MV-4-11 (cell line): ENCODE results near the gene RNF220.
A peak's percentile ranks its signal among the peaks of the same experiment; 100 is the strongest.

Experiments used
- DNase-seq: peaks from one replicate; lab custom pipeline; 2025; lab: John Stamatoyannopoulos, UW

The RNF220 gene

DNA sequence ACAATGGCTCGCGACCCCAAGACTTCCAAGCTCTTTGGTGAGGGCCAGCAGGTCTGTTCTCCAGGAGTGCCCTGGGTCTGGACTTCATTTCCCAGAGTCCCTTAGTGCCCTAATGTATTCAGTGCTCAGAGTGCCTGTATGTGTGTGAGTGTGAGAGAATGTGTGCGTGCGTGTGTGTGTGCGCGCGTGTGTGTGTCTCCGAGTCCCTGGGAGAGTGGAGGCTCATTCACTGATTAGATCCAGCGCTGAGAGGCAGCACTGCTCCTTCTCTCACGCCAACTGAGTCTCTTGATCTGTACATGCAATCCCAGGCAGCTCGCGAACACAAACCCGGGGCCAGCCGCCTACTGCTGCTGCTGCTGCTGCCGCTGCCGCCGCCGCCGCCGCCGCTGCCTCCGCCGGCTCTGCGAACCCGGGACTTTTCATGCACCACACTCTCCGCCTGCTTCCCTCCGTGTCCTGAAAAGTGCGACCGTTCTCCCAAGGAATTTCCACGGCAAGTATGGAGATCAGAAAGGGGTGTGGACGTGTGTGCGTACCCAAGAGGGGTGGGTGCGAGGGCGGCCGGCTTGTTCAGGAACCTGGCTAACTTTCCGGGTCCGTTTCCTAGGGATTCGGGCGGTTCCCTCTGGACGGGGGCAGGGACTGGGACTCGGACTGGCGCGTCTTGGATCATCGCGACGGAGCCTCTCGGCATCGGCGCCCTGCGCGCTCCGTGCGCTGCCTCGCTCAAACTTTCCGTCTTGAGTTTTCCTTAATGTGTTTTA lies at the start of gene RNF220:
RNF220 (plus strand) TSS at position 225 of the 767 bp plus-strand sequence.
- DNase-seq: peak; percentile 28

DNA sequence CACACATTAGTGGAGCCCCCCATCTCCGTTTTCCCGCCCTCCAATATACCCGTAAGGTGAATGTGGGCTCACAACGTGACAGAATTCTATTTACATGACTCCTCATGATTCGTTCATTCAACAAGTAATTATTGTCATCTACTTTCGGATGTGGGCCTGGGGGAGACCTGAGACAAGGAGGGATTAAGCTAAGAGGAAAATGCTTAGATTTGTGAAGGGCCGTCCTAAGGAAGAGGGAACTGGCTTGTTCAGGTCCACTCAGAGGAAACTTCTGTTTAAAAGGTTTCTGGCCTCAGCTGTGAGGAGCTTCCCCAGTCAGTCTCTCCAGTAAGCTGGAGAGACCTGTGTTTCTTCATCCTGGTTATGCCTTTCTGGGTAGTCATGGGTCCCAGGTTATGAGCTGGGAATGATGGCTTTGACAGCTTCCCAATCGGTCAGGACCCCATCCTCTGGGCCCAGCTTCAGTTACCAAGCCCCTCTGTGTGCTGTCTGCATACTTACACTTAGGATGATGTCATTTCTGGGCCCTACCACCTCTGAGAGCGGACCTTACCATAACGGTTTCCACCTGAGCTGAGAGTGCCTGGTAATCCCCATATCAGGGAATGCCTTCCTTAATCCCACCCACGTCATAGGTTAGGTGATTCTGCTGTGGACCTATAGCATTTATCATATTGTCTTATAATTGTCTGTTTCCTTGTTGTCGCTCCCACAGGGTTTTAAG lies 49.3 kb upstream of the RNF220 start:
- peak; percentile 15 for DNase-seq

DNA sequence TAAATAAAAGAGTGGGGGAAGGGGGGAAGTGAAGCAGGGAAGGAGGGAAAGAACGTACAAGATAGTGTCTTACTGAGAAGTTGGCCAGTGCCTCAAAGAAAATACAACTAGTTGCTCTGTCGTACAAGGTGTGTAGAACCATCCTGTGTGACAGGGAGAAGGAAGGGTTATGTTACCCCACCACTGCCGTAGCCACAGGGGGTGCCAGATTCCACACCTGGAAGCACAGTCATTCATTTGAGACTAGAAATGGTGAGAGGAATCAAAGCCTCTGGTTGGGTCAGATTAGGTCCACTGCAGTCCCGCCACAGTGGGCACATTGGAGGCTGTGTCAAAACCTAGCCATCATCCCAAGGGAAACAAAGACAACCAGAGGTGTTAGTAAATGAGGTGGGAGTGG lies 47.3 kb upstream of the RNF220 start:
- no peak for DNase-seq

DNA sequence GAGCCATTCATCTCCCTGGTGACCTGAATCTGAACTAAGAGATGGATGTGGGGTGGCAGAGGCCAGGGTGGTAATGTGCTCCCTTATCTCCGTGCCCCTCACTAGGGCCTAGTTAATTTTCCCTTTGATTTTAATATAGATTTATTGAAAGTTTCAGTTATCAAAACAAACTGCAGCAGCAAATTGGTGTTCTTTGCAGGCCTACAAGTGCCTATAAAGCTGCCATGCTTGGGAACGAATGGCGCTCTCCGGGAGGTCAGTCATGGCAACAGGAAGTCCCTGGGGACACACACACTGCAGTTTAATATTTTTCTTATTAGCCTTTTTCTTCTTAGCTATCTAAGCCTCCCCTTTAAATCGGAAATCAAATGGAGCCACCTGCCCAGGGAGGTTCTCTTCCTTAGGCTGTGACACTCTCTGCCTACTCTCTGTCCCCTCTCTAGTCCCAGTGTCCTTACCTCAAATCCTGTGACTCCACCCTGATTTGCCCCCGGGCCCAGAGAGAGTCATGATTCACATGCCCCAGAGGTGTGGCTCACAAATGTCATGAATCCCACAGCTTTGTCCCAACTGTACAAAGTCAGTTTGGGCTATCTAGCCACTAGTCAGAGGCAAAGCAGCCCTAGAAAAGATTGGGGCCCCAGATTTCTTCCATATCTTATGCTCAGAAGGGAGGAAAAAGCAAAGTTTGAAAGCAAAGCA lies 45.7 kb upstream of the RNF220 start:
- no peak for DNase-seq

DNA sequence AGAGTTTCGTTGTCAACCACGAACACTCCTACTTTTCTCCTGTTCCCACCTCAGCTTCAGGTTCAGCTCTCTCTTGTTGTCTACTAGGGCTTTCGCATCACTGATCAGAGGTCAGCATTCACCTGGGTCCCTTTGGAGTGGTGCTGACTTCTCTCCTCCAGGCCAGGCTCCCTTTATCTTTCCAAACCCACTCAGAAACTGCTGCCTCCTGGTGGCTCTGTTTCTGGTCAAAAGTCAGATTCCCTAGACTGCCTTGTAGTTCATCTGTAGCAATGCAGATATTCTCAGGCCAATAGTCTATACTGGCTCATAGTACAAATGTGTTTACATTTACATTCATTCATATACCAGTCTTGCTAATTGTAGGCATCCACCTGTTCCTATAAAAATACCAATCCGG lies 43.6 kb upstream of the RNF220 start:
- DNase-seq: no peak

DNA sequence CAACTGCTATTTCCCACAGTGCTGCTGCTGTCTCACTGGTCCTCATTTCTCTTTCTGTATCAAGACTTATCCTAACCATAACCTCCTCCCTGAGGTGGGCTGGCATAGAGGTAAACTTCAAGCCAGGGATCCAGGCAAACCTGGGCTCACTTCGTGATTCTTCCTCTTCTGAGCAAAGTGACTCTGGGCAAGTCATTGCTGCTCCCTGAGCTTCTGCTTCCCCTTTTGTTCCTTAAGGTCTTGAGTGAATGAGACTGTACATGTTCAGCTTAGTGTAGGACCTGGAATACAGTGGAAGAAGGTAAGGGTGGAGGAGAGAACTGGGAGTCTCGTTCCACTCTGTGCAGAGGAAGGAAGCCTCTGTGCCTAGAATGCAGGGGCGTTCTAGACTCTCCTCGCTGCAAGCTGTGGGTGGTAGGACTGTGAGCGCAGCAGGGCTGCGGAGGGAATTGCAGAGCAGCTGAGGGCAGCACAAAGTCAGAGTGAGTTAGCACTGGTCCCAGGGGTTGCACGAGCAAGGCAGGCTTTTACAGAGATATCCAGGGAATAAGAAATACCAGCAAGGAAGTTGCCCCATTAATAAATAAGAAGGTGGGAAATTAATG lies 38.6 kb upstream of the RNF220 start:
- DNase-seq: no peak

DNA sequence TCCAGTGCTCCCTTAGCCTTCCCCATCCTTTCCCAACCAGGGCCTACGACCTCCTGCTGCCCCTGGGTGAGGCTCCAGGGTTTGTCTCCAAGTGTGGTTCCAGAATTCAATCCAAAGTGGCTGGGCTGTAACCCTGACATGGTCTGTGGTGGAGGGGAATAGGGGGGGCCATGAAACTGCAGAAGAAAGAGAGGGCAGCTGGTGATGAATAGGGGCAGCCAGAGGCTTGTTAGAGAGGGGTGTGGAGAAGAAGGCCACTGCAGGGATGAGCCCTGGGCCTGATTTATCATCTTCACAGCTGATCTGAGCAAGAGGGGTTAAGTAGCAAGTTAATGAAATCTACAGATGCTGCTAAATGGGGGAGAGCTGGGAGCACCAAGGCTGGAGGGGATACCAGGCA lies 37.1 kb upstream of the RNF220 start:
- no peak for DNase-seq

DNA sequence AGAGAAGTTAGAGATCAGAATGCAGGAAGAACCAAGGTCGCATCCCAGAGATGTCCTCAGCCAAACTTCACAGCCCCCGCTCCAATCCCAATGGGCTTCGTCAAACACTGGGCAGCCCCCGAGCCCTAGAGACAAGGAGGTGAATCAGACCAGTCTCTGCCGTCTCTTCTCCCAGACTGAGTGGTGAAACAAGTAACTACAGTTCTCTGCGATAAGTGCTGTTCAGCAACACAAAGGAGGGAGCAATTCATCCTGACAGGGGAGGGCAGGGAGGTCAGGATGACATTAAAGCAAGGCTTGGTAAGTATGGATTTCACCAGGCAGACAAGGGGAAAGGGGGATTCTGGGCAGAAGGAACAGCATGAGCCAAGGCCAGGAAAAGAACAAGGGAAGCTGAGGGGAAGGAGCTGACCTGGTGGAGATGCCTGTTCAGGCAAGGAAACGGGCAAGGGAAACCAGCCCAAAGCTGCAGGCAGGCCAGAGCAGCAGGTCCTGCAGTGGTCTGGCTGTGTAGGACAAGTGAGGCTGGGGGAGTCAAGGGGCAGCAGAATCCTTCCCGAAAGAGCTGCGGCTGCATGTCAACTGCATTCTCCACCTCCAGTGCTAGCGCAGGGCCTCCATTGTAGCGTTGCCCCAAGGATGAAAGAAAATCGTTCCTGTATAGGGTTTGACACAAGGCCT lies 36.4 kb upstream of the RNF220 start:
- DNase-seq: no peak

DNA sequence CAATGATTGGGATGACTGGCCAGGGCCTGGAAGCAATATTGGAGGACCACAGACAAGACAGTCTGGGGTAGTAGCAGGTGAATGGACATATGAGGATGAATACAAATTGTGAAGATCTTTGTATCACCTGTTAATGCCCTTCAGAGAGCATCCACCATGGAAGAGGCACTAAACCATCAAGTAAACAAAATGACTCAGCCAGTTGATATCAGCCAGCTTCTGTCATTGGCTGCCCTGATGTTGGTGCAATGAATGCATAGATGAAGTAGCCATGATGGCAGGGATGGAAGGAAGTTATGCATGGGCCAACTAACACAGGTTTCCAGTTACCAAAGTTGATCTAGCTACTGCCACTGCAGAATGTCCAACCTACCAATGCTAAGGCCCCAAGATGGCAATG lies 33.8 kb upstream of the RNF220 start:
- no peak for DNase-seq

DNA sequence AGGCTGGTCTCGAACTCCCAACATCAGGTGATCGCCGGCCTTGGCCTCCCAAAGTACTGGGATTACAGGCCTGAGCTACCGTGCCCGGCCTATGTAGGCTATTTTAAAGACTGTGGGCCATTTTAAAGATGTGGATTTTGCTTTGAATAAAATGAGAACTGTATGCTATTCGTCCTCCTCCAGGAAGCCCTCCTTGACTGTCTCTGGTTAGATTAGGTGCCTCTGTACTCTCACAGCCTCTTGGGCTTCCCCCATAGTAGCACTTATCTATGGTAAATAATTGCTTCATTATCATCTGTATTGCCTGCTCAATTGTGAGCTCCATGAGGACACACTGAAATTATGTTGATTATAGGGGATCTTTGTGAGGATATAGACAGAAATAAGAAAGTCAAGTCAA lies 29.5 kb upstream of the RNF220 start:
- no peak for DNase-seq

DNA sequence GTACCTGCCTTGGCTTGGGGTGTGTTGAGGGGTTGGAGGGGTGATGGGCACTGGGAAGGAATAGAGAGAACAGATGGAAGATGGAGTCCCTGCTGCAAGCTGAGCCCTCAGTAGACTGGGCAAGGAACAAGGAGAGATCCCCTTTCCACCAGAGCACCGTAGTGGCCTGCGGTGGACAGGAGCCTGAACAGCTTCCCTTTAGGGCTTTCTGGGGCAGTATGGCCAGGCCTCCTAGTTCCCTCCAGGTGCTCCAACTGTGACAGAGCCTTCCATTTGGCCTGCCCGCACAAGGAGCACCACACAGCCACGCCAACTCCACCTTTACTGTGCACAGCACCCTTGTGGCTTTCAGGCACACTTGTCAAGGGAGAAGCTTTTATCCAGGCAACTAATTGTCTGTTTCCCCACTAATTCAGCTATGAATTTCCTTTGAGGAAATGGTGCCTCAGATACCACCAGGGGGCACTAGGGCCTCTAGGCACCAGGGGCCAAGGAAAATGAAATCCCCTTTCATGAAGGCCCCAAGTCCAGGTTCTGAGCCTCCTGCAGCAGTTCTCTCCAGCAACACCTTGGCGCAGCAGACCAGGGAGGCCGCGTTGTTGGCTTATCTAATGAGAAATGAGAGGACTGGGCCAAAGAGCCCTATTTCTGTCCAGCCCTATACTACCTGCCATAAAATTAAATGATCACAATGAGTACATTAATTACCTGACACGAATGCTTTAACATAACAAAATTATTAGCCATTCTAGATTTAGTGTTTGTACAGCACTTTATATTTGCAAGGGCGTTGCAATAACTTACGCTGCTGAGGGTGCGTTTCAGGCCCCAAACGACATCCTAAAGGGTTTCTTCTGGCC lies 26.9 kb upstream of the RNF220 start:
- peak; percentile 35 for DNase-seq

DNA sequence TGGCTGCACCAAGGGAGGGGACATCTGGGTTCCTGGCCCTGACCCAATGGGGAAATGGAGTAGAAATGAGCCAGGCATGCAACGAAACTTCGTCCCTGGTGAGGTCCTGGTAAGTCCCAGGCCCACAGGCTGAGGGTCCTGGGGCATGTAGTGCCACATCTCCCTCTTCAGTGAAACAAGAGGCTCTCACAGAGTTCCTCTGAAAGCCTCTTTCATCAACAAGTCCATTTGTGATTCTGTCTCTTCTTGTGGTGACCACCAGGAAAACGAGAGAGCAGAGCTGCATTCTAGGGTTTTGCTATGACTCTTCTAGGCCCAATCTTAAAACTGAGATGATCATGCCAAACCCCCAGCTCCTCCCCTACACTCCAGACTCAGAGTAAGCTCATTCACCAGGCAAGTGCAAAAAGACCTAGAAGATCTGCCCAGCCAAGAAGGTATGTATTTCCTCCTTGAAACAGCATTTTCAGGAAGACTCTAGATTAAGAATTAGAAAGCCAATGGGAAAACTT lies 24.3 kb upstream of the RNF220 start:
- no peak for DNase-seq

DNA sequence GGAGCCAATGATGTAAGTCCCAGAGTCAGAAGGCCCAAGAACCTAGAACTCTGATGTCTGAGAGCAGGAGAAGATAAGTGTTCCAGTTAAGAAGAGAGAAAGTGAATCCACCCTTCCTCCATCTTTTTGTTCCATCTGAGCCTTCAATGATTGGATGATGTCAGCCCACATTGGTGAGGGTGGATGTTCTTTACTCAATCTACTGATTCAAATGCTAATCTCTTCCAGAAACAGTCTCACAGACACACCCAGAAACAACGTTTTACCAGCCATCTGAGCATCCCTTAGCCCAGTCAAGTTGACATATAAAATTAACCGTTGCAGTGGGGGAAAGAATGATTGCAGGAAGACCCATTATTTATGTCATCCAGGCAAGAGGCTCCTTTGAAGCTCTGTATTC lies 16.5 kb upstream of the RNF220 start:
- DNase-seq: no peak

DNA sequence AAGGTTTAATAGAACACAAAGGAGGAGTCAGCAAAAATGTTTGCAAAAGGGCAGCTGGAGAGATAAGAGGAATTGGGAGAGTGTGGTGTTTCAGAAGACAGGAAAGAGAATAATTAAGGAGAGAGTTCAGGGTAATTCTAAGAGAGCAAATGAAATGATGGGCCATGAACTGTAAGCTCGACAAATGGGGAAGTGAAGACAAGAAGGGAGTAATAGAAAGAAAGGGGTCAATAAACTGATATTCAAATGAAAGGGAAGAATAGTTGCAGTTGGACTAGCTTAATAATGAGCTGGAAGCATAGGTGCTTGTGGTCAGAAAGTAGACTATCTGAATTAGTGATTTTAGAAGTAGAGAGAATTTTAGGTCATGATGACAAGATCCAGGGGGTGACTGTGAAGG lies 15.6 kb upstream of the RNF220 start:
- DNase-seq: peak; percentile 48

DNA sequence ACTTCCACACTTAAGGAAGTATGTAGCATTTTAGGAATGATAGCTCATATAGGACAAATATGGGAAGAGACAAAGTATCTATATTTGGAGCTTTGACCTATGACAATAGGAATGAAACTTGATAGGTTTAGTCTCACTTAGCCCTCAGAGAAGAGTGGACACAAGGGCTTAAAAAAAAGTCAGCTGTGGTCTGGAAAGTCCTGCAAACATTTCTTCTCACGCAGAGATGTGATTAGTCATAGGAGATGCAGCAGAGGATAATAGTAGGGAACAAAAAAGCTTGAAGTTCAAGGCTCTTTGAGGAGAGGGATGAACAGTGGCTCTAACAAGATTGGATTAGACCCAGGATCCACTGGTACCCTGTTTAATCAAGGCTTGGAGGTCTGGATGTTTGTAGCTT lies 14.8 kb upstream of the RNF220 start:
- peak; percentile 20 for DNase-seq

DNA sequence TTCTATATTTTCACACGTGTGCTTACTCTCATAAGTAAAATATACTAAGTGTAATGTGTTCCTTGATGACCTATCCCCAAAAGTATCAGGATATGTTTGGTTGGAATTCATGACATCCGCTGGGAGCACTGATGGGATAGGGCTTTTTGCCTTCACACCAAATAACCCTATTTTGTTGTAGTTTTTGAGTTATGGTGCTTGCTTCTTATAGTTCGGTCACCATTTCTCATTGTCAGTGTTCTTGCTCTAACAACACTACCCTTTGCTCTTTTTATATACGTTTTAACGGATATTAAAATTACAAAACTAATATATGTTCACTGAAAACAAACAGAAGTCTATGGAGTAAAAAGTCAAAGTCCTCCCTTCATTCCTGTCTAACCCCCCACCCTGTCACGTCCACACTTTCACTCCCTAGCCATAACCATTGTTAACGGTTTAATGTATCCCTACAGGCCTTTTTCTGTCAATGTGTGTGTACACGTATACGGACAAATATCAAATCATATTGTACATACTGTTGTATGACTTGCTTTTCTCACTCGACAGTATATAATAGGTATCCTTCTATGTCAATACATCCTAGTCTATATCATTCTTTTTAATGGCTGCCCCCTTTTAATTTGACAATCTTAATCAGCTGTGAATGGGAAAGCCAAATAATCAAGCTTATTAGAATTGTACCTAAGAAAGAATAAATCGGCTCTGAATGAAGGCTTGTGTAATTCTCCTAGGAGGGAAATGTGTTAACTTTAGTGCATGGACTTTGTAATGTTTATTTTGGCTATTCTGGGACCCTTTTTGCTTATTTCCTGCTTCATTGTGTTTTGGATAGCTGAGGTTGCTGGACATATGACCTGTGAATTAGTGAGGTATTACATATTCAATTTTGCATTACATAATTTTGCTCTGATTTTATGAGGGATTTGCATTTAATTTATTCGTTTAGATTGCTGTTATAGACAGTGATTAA lies 3.5 kb upstream of the RNF220 start:
- DNase-seq: no peak

DNA sequence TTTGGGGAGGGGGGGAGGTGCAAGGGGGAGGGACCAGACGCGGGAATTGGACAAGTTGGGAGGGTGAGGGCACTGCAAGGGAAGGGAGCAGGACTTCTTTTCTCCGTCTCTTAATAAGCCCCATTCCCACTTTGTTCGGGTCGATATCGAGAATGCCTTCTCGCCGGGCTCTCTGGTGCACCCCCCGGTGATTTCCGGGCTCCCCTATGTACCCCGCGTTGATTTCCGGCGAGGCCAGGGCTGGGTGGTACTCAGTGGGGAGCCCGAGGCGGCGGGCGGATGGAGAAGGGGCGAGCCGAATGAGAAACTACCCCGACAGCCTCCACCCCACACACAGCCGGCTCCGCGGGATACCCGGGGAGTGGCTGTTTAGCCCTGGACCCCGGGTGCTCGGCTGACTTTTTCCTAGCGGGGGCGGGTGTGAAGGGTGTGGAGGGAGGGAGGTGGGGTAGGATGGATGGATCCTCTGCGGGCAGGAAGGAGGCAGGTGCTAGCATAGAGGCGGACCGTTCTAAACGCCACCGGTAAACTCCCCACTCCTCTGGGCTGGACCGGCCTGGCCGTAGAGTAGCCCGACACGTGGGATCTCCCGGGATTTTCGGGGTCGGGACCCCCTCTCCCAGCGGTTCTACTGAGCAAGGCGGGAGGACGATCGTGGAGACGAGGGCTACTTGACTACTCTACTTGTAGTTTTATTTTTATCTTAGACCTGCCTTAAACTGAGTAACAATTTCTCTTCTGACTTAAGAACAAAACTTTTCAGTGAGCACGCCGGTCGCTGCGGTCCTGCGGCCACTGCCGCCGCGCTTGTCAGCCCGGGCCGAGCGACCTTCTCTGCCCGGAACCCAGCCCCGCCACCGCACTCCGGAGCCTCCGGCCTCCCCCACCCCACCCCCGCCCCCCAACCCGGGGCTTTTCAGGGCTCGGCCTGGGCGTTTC lies 1.0 kb downstream of the RNF220 start:
- no peak for DNase-seq

DNA sequence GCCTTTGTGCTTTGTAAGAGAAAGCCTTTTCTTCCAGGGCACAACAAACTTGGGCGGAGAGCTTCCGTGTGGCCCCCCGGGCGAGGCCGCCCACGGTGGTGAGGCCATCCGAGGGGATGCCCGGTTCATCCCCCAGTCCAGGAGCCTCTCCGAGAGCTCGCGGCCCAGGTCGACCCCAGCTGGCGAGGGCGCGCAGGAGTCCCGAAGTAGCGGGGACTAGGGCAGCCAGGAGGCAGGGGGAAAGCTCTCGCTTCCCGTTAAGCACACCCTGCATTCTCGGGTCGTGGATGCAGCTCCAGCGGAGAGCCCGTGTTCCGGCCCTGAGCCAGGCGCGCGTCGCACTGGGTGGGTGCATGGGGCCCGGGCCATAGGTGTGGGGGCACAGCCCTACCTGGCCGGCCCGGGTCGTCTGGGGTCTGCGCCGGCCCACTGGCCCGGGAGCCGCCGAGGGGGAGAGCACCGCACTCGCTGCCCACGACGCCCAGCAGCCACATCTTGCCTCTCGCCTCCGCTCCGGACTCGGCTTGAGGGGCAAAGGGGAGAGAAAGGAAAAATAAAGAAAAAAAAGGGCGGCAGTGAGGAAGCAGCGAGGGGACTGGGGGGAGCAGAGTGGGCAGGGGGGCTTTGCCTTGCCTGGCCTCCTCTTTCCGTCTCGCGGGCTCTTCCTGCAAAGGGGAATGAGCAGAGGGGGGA lies 1.8 kb downstream of the RNF220 start:
- DNase-seq: no peak
